OCI-LY1 (cell line): ENCODE results near the gene PLS3.

Experiments
- H2AFZ ChIP-seq: fragments of 200-600 bp; sonication (generic), shearing (Covaris generic); 2 replicates; pipeline ENCODE4 v1.6.0; 2014; ENCODE audit warnings: antibody characterized with exemption, mild to moderate bottlenecking, low read length
- H3F3A ChIP-seq: fragments of 200-600 bp; sonication (generic), shearing (Covaris generic); 2 replicates; pipeline ENCODE4 v1.6.0; 2014; ENCODE audit warnings: mild to moderate bottlenecking, antibody characterized with exemption, low read length, moderate library complexity; ENCODE audit not compliant: insufficient read depth
- H3K27ac ChIP-seq: fragments of 200-600 bp; sonication (generic); 2 replicates; pipeline ENCODE4 v1.5.1; 2014; ENCODE audit warnings: low read length, mixed run types, mild to moderate bottlenecking, low read depth; ENCODE audit not compliant: poor library complexity, severe bottlenecking
- H3K27me3 ChIP-seq: fragments of 200-600 bp; sonication (generic); 2 replicates; pipeline ENCODE4 v1.6.0; 2014; ENCODE audit warnings: antibody characterized with exemption, mild to moderate bottlenecking, low read length, moderate library complexity; ENCODE audit not compliant: insufficient read depth
- H3K36me3 ChIP-seq: fragments of 200-600 bp; sonication (generic); 2 replicates; pipeline ENCODE4 v1.6.1; 2014; ENCODE audit warnings: mild to moderate bottlenecking, antibody characterized with exemption, low read length, moderate library complexity, mixed read lengths; ENCODE audit not compliant: insufficient read depth
- H3K4me1 ChIP-seq: fragments of 200-600 bp; sonication (generic); 2 replicates; pipeline ENCODE4 v1.5.1; 2014; ENCODE audit warnings: mild to moderate bottlenecking, low read length, moderate library complexity; ENCODE audit not compliant: insufficient read depth, severe bottlenecking
- H3K4me2 ChIP-seq: fragments of 200-600 bp; sonication (generic), shearing (Covaris generic); 2 replicates; pipeline ENCODE4 v1.6.1; 2014; ENCODE audit warnings: low read length
- H3K4me3 ChIP-seq: fragments of 200-600 bp; sonication (generic); 2 replicates; pipeline ENCODE4 v1.5.1; 2014; ENCODE audit warnings: low read length, low read depth, mild to moderate bottlenecking, mixed read lengths; ENCODE audit not compliant: poor library complexity, severe bottlenecking
- H3K79me2 ChIP-seq: fragments of 200-600 bp; shearing (Covaris generic); 2 replicates; pipeline ENCODE4 v1.6.1; 2016; ENCODE audit warnings: mixed run types, low read length, mixed read lengths; ENCODE audit not compliant: insufficient read depth
- H3K9ac ChIP-seq: fragments of 200-600 bp; sonication (generic), shearing (Covaris generic); 2 replicates; pipeline ENCODE4 v1.6.1; 2014; ENCODE audit warnings: mild to moderate bottlenecking, low read length, mixed read lengths
- H3K9me2 ChIP-seq: fragments of 200-600 bp; sonication (generic), shearing (Covaris generic); 2 replicates; pipeline ENCODE4 v1.6.1; 2014; ENCODE audit warnings: low read depth, mild to moderate bottlenecking, low read length, mixed read lengths
- H3K9me3 ChIP-seq: fragments of 200-600 bp; shearing (Covaris generic); 2 replicates; pipeline ENCODE4 v1.6.1; 2014; ENCODE audit warnings: low read length, mixed read lengths
- H4K20me1 ChIP-seq: fragments of 200-600 bp; sonication (generic), shearing (Covaris generic); 2 replicates; pipeline ENCODE4 v1.6.0; 2016; ENCODE audit warnings: mild to moderate bottlenecking, low read length; ENCODE audit not compliant: insufficient read depth
- CTCF ChIP-seq: fragments of 200-600 bp; sonication (generic), shearing (Covaris generic); IDR thresholded peaks from 2 replicates; pipeline ENCODE4 v1.5.1; 2017; ENCODE audit warnings: mild to moderate bottlenecking, antibody characterized with exemption, low read length, moderate library complexity, mixed read lengths
- EZH2 ChIP-seq: fragments of 200-600 bp; sonication (generic), shearing (Covaris generic); IDR thresholded peaks from 2 replicates; pipeline ENCODE4 v1.8.0; 2017; ENCODE audit warnings: borderline replicate concordance, mixed run types, mild to moderate bottlenecking, antibody characterized with exemption, low read length, moderate library complexity, mixed read lengths

The PLS3 gene

GRCh38 chrX:115591856-115592842 is 31.2 kb downstream of the PLS3 start:
- Histone ChIP-seq H3K9me3 (no peaks in the 10 kb centered on the region), H3K9ac (no peak overlapping the region), H3K4me3 (no peak overlapping the region), H4K20me1 (no peaks in the 10 kb centered on the region), H3K79me2 (no peaks in the 10 kb centered on the region), H3K9me2 (no peaks in the 10 kb centered on the region), H3F3A (no peaks in the 10 kb centered on the region), H3K27ac (no peak overlapping the region), H3K4me1 (no peaks in the 10 kb centered on the region), H2AFZ (no peak overlapping the region), H3K27me3 (no peaks in the 10 kb centered on the region), H3K36me3 (no peaks in the 10 kb centered on the region), H3K4me2 (no peak overlapping the region)
- TF ChIP-seq CTCF (no peak), EZH2 (no peak)

- Histone ChIP-seq H3K27me3 (no peaks in the 10 kb centered on the region), H3K36me3 (no peaks in the 10 kb centered on the region), H2AFZ (no peak overlapping the region), H4K20me1 (no peaks in the 10 kb centered on the region), H3K9me3 (no peaks in the 10 kb centered on the region), H3K9ac (no peak overlapping the region), H3K4me1 (no peaks in the 10 kb centered on the region), H3K27ac (no peak overlapping the region), H3K79me2 (no peaks in the 10 kb centered on the region), H3K9me2 (no peaks in the 10 kb centered on the region), H3K4me3 (no peak overlapping the region), H3K4me2 (no peak overlapping the region), H3F3A (no peaks in the 10 kb centered on the region)
- no peak for TF ChIP-seq CTCF
These were observed 32.2 kb downstream of the PLS3 start for GRCh38 chrX:115592997-115593734.

GRCh38 chrX:115595049-115595448 is 34.1 kb downstream of the PLS3 start:
- H3K4me2 ChIP-seq: no peak overlapping the region

More at GRCh38 chrX:115595049-115595448, 34.1 kb downstream of the PLS3 start:
- Histone ChIP-seq H3K4me1 (no peaks in the 10 kb centered on the region), H3K4me3 (no peak overlapping the region), H3K9me2 (no peaks in the 10 kb centered on the region), H3K9me3 (no peaks in the 10 kb centered on the region), H3K9ac (no peak overlapping the region), H3K36me3 (no peaks in the 10 kb centered on the region), H2AFZ (no peak overlapping the region), H3K27ac (no peak overlapping the region), H3K27me3 (no peaks in the 10 kb centered on the region), H3F3A (no peaks in the 10 kb centered on the region), H3K79me2 (no peaks in the 10 kb centered on the region), H4K20me1 (no peaks in the 10 kb centered on the region)
- TF ChIP-seq EZH2 (no peak), CTCF (no peak)
